HG03196 (cell line): ENCODE measurements around the gene INSYN2A.

Experiments used
- ATAC-seq: cut with Tn5 transposase; IDR thresholded peaks from one replicate; pipeline ENCODE4 v1.9.1; 2021; ENCODE audit not compliant: unreplicated experiment

Gene INSYN2A

GRCh38 chr10:127196282-127197153, at the start of gene INSYN2A:
Gene INSYN2A, minus strand, starts transcription at chr10:127196591. Its CDS starts 20,196 bp downstream, at chr10:127176395.
- ATAC-seq, result no peak

- no peak for ATAC-seq
These were observed 49.1 kb upstream of the INSYN2A start for GRCh38 chr10:127245456-127245855.

- no peak for ATAC-seq
These were observed 47.3 kb upstream of the INSYN2A start for GRCh38 chr10:127243490-127244272.

- ATAC-seq, result no peak
These were observed 46.5 kb upstream of the INSYN2A start for GRCh38 chr10:127242914-127243313.

GRCh38 chr10:127236266-127236665, 39.9 kb upstream of the INSYN2A start:
- ATAC-seq, result no peak

- ATAC-seq, result no peak
These were observed 38.0 kb upstream of the INSYN2A start for GRCh38 chr10:127234306-127234800.

GRCh38 chr10:127228195-127228787, 31.9 kb upstream of the INSYN2A start:
- ATAC-seq, result no peak

- ATAC-seq, result no peak
These were observed 31.3 kb upstream of the INSYN2A start for GRCh38 chr10:127227663-127228062.

- no peak for ATAC-seq
These were observed 30.6 kb upstream of the INSYN2A start for GRCh38 chr10:127227027-127227426.

- no peak for ATAC-seq
These were observed 24.9 kb upstream of the INSYN2A start for GRCh38 chr10:127221281-127221680.

GRCh38 chr10:127218658-127219057, 22.3 kb upstream of the INSYN2A start:
- no peak for ATAC-seq

GRCh38 chr10:127216786-127217185, 20.4 kb upstream of the INSYN2A start:
- no peak for ATAC-seq

- no peak for ATAC-seq
These were observed 19.9 kb upstream of the INSYN2A start for GRCh38 chr10:127216274-127216673.

- ATAC-seq, result no peak
These were observed 19.5 kb upstream of the INSYN2A start for GRCh38 chr10:127215866-127216265.

- no peak for ATAC-seq
These were observed 14.6 kb upstream of the INSYN2A start for GRCh38 chr10:127210936-127211466.

- no peak for ATAC-seq
These were observed 10.7 kb upstream of the INSYN2A start for GRCh38 chr10:127207081-127207480.

GRCh38 chr10:127203067-127203466, 6.7 kb upstream of the INSYN2A start:
- ATAC-seq, result no peak

- ATAC-seq, result no peak
These were observed 4.3 kb upstream of the INSYN2A start for GRCh38 chr10:127200646-127201045.

- ATAC-seq, result no peak
These were observed 2.3 kb upstream of the INSYN2A start for GRCh38 chr10:127198721-127199120.

GRCh38 chr10:127198307-127198706, 1.9 kb upstream of the INSYN2A start:
- no peak for ATAC-seq

- no peak for ATAC-seq
These were observed 702 bp upstream of the INSYN2A start for GRCh38 chr10:127197154-127197432.
